A673 (cell line): ENCODE results near the gene GBX2.

Experiments used
- CTCF ChIP-seq: fragments of 300-800, 200-600 bp; sonication (generic); conservative IDR thresholded peaks from 2 replicates; pipeline ENCODE4 v1.5.1; 2017; ENCODE audit warnings: low read depth, mild to moderate bottlenecking, antibody characterized with exemption, low read length, moderate library complexity, mixed read lengths
- EZH2 ChIP-seq: fragments of 200-600 bp; sonication (generic); IDR thresholded peaks from 2 replicates; pipeline ENCODE4 v1.6.1; 2017; ENCODE audit warnings: borderline replicate concordance, low read depth, mild to moderate bottlenecking, mixed read lengths, antibody characterized with exemption, low read length; ENCODE audit not compliant: poor library complexity, severe bottlenecking

GRCh38 chr2:236162031-236162845 is 5.9 kb downstream of the GBX2 start:
- TF ChIP-seq CTCF (no peak), EZH2 (no peak)
